GM12878 (cell line): Measurements from ENCODE around the gene FKTN.
"Not testable (repeated sequence)": the region's sequence is repeated elsewhere in the genome, so short reads cannot be mapped to it uniquely, and the experiment has no call there.

Source experiments
- BCLAF1 ChIP-seq: fragments of 450-650 bp; IDR thresholded peaks from 2 replicates; pipeline ENCODE4 v1.6.1; 2017; ENCODE audit warnings: antibody characterized with exemption, mild to moderate bottlenecking, moderate library complexity
- CBFB ChIP-seq: IDR thresholded peaks from 2 replicates; pipeline ENCODE4 v1.6.1; 2016; ENCODE audit warnings: antibody characterized with exemption, low read depth
- FOXM1 ChIP-seq: IDR thresholded peaks from 2 replicates; pipeline ENCODE4 v1.6.1; 2012; ENCODE audit warnings: low read depth, mild to moderate bottlenecking, inconsistent platforms, low read length, moderate library complexity
- JUND ChIP-seq: IDR thresholded peaks from 2 replicates; pipeline ENCODE4 v1.6.1; 2012; ENCODE audit warnings: low read depth, mild to moderate bottlenecking, low read length, improper control_type of control experiment, moderate library complexity
- RAD21 ChIP-seq: IDR thresholded peaks from 2 replicates; pipeline ENCODE4 v1.6.1; 2011; ENCODE audit warnings: mild to moderate bottlenecking, low read depth, low read length, moderate library complexity; ENCODE audit not compliant: insufficient read depth
- TF ChIP-seq, protein P1 (sequence below): IDR thresholded peaks from 2 replicates; pipeline ENCODE4 v1.6.1; 2012; ENCODE audit warnings: low read depth, low read length, improper control_type of control experiment

GRCh38 chr9:105579952-105580351 is 22.0 kb downstream of the FKTN start:
- TF ChIP-seq FOXM1, RAD21, JUND, BCLAF1, CBFB: not testable (repeated sequence)
- TF ChIP-seq, protein P1, sequence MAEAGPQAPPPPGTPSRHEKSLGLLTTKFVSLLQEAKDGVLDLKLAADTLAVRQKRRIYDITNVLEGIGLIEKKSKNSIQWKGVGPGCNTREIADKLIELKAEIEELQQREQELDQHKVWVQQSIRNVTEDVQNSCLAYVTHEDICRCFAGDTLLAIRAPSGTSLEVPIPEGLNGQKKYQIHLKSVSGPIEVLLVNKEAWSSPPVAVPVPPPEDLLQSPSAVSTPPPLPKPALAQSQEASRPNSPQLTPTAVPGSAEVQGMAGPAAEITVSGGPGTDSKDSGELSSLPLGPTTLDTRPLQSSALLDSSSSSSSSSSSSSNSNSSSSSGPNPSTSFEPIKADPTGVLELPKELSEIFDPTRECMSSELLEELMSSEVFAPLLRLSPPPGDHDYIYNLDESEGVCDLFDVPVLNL, result not testable (repeated sequence)
